HG02588 (cell line): Measurements from ENCODE around the gene KDELR3.

Experiments
- ATAC-seq: cut with Tn5 transposase; IDR thresholded peaks from one replicate; pipeline ENCODE4 v1.9.1; 2021; ENCODE audit warnings: mild to moderate bottlenecking, moderate library complexity; ENCODE audit not compliant: unreplicated experiment

KDELR3 gene

GRCh38 chr22:38481162-38481870, 13.4 kb downstream of the KDELR3 start:
- no peak for ATAC-seq

- ATAC-seq: no peak
Observed at GRCh38 chr22:38481871-38482332, 14.0 kb downstream of the KDELR3 start.

GRCh38 chr22:38482662-38483308, 14.9 kb downstream of the KDELR3 start:
- ATAC-seq: no peak

GRCh38 chr22:38484244-38484643, 16.3 kb downstream of the KDELR3 start:
- ATAC-seq: no peak

GRCh38 chr22:38485783-38486182, 17.9 kb downstream of the KDELR3 start:
- ATAC-seq: no peak

GRCh38 chr22:38487946-38488345, 20.1 kb downstream of the KDELR3 start:
- no peak for ATAC-seq

GRCh38 chr22:38489142-38489541, 21.2 kb downstream of the KDELR3 start:
- no peak for ATAC-seq

- ATAC-seq: no peak
Observed at GRCh38 chr22:38489561-38490145, 21.8 kb downstream of the KDELR3 start.

GRCh38 chr22:38490475-38490874, 22.6 kb downstream of the KDELR3 start:
- ATAC-seq: no peak

- no peak for ATAC-seq
Observed at GRCh38 chr22:38490915-38491314, 23.0 kb downstream of the KDELR3 start.

- no peak for ATAC-seq
Observed at GRCh38 chr22:38491707-38492348, 23.9 kb downstream of the KDELR3 start.

GRCh38 chr22:38494498-38494897, 26.6 kb downstream of the KDELR3 start:
- no peak for ATAC-seq

- no peak for ATAC-seq
Observed at GRCh38 chr22:38494939-38495338, 27.0 kb downstream of the KDELR3 start.

- no peak for ATAC-seq
Observed at GRCh38 chr22:38497869-38498268, 30.0 kb downstream of the KDELR3 start.

- ATAC-seq: no peak
Observed at GRCh38 chr22:38501797-38502672, 34.1 kb downstream of the KDELR3 start.

GRCh38 chr22:38503021-38503420, 35.1 kb downstream of the KDELR3 start:
- ATAC-seq: no peak

GRCh38 chr22:38504731-38505540, 37.0 kb downstream of the KDELR3 start:
- ATAC-seq: no peak

- ATAC-seq: peak; percentile 27
Observed at GRCh38 chr22:38505541-38506117, 37.7 kb downstream of the KDELR3 start.
